Effector memory CD4-positive, alpha-beta T cell (primary cell): ENCODE data around the gene ANO2.
"Not testable (repeated sequence)": the region's sequence is repeated elsewhere in the genome, so short reads cannot be mapped to it uniquely, and the experiment has no call there.

Source experiments
- DNase-seq, 3 donors: peaks; one replicate each; pipeline ENCODE4 v3.0.0-alpha.2; 2020
- H3K27ac ChIP-seq: 2 replicates; pipeline ENCODE4 v1.7.0; 2013; ENCODE audit warnings: mild to moderate bottlenecking, low read length, moderate library complexity; ENCODE audit not compliant: insufficient read depth, poor library complexity, severe bottlenecking
- H3K27me3 ChIP-seq: replicated peaks from 2 replicates; pipeline ENCODE4 v1.7.0; 2013; ENCODE audit warnings: mild to moderate bottlenecking, low read length; ENCODE audit not compliant: insufficient read depth, control insufficient read depth, poor library complexity, severe bottlenecking
- H3K36me3 ChIP-seq: 2 replicates; pipeline ENCODE4 v1.7.0; 2013; ENCODE audit warnings: mild to moderate bottlenecking, low read length, moderate library complexity; ENCODE audit not compliant: control insufficient read depth, insufficient read depth
- H3K4me1 ChIP-seq: 2 replicates; pipeline ENCODE4 v1.7.0; 2013; ENCODE audit warnings: low read length, mild to moderate bottlenecking; ENCODE audit not compliant: control insufficient read depth, insufficient read depth, poor library complexity, severe bottlenecking
- H3K4me3 ChIP-seq: 2 replicates; pipeline ENCODE4 v1.7.0; 2013; ENCODE audit warnings: low read length, low read depth, mild to moderate bottlenecking; ENCODE audit not compliant: insufficient read depth, poor library complexity, severe bottlenecking
- H3K9me3 ChIP-seq: 2 replicates; pipeline ENCODE4 v1.7.0; 2013; ENCODE audit warnings: mild to moderate bottlenecking, low read length, moderate library complexity; ENCODE audit not compliant: control insufficient read depth

Gene ANO2

GRCh38 chr12:5682581-5682980 lies 262.5 kb downstream of the ANO2 start:
- no peak for DNase-seq
- no peaks in the 10 kb centered on the region for H3K4me1 ChIP-seq

GRCh38 chr12:5678176-5678575 lies 266.9 kb downstream of the ANO2 start:
- Histone ChIP-seq H3K9me3 (no peaks in the 10 kb centered on the region), H3K27ac (no peak overlapping the region), H3K27me3 (no peaks in the 10 kb centered on the region), H3K36me3 (no peaks in the 10 kb centered on the region), H3K4me1 (no peaks in the 10 kb centered on the region), H3K4me3 (no peak overlapping the region)
- no peak for DNase-seq

More at GRCh38 chr12:5682581-5682980, 262.5 kb downstream of the ANO2 start:
- Histone ChIP-seq H3K9me3 (no peaks in the 10 kb centered on the region), H3K4me3 (no peak overlapping the region), H3K27ac (no peak overlapping the region), H3K27me3 (no peaks in the 10 kb centered on the region), H3K36me3 (no peaks in the 10 kb centered on the region)

GRCh38 chr12:5669624-5670023 lies 275.4 kb downstream of the ANO2 start:
- not testable (repeated sequence) for DNase-seq, H3K36me3 ChIP-seq, H3K4me3 ChIP-seq, H3K4me1 ChIP-seq, H3K9me3 ChIP-seq, H3K27ac ChIP-seq, H3K27me3 ChIP-seq

GRCh38 chr12:5665615-5666014 lies 279.4 kb downstream of the ANO2 start:
- Histone ChIP-seq H3K36me3 (no peaks in the 10 kb centered on the region), H3K27me3 (no peaks in the 10 kb centered on the region), H3K4me1 (no peaks in the 10 kb centered on the region), H3K27ac (no peak overlapping the region), H3K9me3 (no peaks in the 10 kb centered on the region), H3K4me3 (no peak overlapping the region)
- DNase-seq, result no peak

GRCh38 chr12:5661811-5662210 lies 283.2 kb downstream of the ANO2 start:
- Histone ChIP-seq H3K4me1 (no peaks in the 10 kb centered on the region), H3K27me3 (no peaks in the 10 kb centered on the region), H3K36me3 (no peaks in the 10 kb centered on the region), H3K4me3 (no peak overlapping the region), H3K9me3 (no peaks in the 10 kb centered on the region), H3K27ac (no peak overlapping the region)
- DNase-seq, result no peak

GRCh38 chr12:5660238-5660637 lies 284.8 kb downstream of the ANO2 start:
- no peaks in the 10 kb centered on the region for H3K27me3 ChIP-seq
- no peaks in the 10 kb centered on the region for H3K36me3 ChIP-seq
- H3K4me3 ChIP-seq, result no peak overlapping the region
- no peaks in the 10 kb centered on the region for H3K9me3 ChIP-seq
- no peaks in the 10 kb centered on the region for H3K4me1 ChIP-seq
- no peak for DNase-seq
- H3K27ac ChIP-seq, result no peak overlapping the region

- H3K27me3 ChIP-seq, H3K36me3 ChIP-seq, H3K9me3 ChIP-seq, H3K4me1 ChIP-seq, H3K27ac ChIP-seq, H3K4me3 ChIP-seq, DNase-seq: not testable (repeated sequence)
These were observed 286.6 kb downstream of the ANO2 start for GRCh38 chr12:5658339-5658941.

GRCh38 chr12:5656836-5657235 lies 288.2 kb downstream of the ANO2 start:
- H3K9me3 ChIP-seq, result no peaks in the 10 kb centered on the region
- no peak overlapping the region for H3K4me3 ChIP-seq
- DNase-seq, result no peak
- H3K27me3 ChIP-seq, result no peaks in the 10 kb centered on the region
- no peak overlapping the region for H3K27ac ChIP-seq
- H3K4me1 ChIP-seq, result no peaks in the 10 kb centered on the region
- H3K36me3 ChIP-seq, result no peaks in the 10 kb centered on the region

- Histone ChIP-seq H3K9me3 (no peaks in the 10 kb centered on the region), H3K36me3 (no peaks in the 10 kb centered on the region), H3K4me3 (no peak overlapping the region), H3K4me1 (no peaks in the 10 kb centered on the region), H3K27ac (no peak overlapping the region), H3K27me3 (no peaks in the 10 kb centered on the region)
- no peak for DNase-seq
These were observed 289.9 kb downstream of the ANO2 start for GRCh38 chr12:5655120-5655519.

- Histone ChIP-seq H3K27ac (no peak overlapping the region), H3K4me1 (no peaks in the 10 kb centered on the region), H3K36me3 (no peaks in the 10 kb centered on the region), H3K9me3 (no peaks in the 10 kb centered on the region), H3K4me3 (no peak overlapping the region), H3K27me3 (no peaks in the 10 kb centered on the region)
- no peak for DNase-seq
These were observed 291.0 kb downstream of the ANO2 start for GRCh38 chr12:5654019-5654418.
